Panc1 (cell line): Measurements from ENCODE around the gene FOSB.

Source experiments
- POLR2AphosphoS5 ChIP-seq: IDR thresholded peaks from 2 replicates; pipeline ENCODE4 v1.6.1; 2012; ENCODE audit warnings: mild to moderate bottlenecking, low read depth, low read length, moderate library complexity
- SIN3A ChIP-seq: IDR thresholded peaks from 2 replicates; pipeline ENCODE4 v1.6.1; 2012; ENCODE audit warnings: low read depth, mild to moderate bottlenecking, low read length, moderate library complexity, borderline replicate concordance; ENCODE audit not compliant: insufficient read depth
- TF ChIP-seq, protein P1 (sequence below): fragments of 450-650 bp; IDR thresholded peaks from 2 replicates; pipeline ENCODE4 v1.5.1; 2017; ENCODE audit warnings: mild to moderate bottlenecking

DNA sequence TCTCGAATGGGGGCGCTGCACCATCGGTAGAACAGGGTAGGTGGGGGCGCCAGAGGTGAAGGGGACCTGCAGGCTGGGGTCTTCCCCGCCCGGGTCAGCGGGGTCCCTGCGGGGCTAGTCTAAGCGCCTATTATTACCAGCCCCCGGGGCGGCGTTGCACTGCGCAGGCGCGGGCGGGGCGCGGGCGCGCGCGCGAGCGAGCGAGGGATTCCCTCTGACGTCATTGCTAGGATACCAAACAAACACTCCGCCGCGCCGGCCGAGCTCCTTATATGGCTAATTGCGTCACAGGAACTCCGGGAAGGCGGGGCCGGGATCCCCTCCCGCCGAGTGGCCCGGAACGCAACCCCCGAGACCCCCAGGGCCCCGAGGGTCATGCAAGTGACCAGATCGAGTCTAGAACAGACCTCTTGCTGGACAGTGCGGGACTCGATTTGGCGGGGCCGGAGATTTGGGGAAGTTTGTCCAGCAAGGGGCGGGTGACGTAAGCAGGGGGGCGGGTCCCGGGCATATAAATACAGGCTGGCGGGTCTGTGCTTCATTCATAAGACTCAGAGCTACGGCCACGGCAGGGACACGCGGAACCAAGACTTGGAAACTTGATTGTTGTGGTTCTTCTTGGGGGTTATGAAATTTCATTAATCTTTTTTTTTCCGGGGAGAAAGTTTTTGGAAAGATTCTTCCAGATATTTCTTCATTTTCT is at the start of gene FOSB:
- TF ChIP-seq, protein P1, sequence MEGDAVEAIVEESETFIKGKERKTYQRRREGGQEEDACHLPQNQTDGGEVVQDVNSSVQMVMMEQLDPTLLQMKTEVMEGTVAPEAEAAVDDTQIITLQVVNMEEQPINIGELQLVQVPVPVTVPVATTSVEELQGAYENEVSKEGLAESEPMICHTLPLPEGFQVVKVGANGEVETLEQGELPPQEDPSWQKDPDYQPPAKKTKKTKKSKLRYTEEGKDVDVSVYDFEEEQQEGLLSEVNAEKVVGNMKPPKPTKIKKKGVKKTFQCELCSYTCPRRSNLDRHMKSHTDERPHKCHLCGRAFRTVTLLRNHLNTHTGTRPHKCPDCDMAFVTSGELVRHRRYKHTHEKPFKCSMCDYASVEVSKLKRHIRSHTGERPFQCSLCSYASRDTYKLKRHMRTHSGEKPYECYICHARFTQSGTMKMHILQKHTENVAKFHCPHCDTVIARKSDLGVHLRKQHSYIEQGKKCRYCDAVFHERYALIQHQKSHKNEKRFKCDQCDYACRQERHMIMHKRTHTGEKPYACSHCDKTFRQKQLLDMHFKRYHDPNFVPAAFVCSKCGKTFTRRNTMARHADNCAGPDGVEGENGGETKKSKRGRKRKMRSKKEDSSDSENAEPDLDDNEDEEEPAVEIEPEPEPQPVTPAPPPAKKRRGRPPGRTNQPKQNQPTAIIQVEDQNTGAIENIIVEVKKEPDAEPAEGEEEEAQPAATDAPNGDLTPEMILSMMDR = no peak
- TF ChIP-seq SIN3A (no peak; the same call in 1 of the 2 replicates), POLR2AphosphoS5 (peak; percentile 55; the same call in 1 of the 2 replicates)
